Measurements from ENCODE around the gene SENP7.

GRCh38 chr3:101288294-101288693, 224.7 kb downstream of the SENP7 start:
- no peak for TF ChIP-seq POLR2AphosphoS5 (IDR thresholded peaks at IDR 0.05; ENCODE audit: low read depth, low read length)
- TF ChIP-seq CTCF (IDR thresholded peaks at IDR 0.05): no peak
- no peak for TF ChIP-seq USF2 (IDR thresholded peaks at IDR 0.05; ENCODE audit: borderline replicate concordance, low read depth, low read length)
- no peak for TF ChIP-seq FOXM1 (IDR thresholded peaks at IDR 0.05; ENCODE audit: low read depth)
- TF ChIP-seq REST (IDR thresholded peaks at IDR 0.05; ENCODE audit: low read depth, low read length): no peak
- no peak for TF ChIP-seq TEAD4 (IDR thresholded peaks at IDR 0.05; ENCODE audit: borderline replicate concordance, insufficient read depth)
- no peak for TF ChIP-seq EP300 (IDR thresholded peaks at IDR 0.05; ENCODE audit: borderline replicate concordance in 1 of 2, low read depth in 1 of 2, low read length in 1 of 2)
- no peak for TF ChIP-seq GABPA (IDR thresholded peaks at IDR 0.05; ENCODE audit: low read depth)
- TF ChIP-seq PBX3 (IDR thresholded peaks at IDR 0.05): no peak
- no peak for TF ChIP-seq ELF1 (IDR thresholded peaks at IDR 0.05)
- no peak for TF ChIP-seq MXI1 (IDR thresholded peaks at IDR 0.05; ENCODE audit: low read depth, low read length)
- no peak for TF ChIP-seq RFX5 (IDR thresholded peaks at IDR 0.05; ENCODE audit: low read length)
- TF ChIP-seq JUND (IDR thresholded peaks at IDR 0.05): no peak
- no peak for TF ChIP-seq TAF1 (IDR thresholded peaks at IDR 0.05; ENCODE audit: borderline replicate concordance, low read depth, low read length)

Measured in SK-N-SH (cell line).